Fibroblast of the conjunctiva (primary cell): ENCODE results near the gene COX6A1.
"Not testable (repeated sequence)": the region's sequence is repeated elsewhere in the genome, so short reads cannot be mapped to it uniquely, and the experiment has no call there.

Experiments
- DNase-seq: peaks from one replicate; pipeline ENCODE4 v3.0.0-alpha.2; 2010; ENCODE audit warnings: low read depth

COX6A1 gene

DNA sequence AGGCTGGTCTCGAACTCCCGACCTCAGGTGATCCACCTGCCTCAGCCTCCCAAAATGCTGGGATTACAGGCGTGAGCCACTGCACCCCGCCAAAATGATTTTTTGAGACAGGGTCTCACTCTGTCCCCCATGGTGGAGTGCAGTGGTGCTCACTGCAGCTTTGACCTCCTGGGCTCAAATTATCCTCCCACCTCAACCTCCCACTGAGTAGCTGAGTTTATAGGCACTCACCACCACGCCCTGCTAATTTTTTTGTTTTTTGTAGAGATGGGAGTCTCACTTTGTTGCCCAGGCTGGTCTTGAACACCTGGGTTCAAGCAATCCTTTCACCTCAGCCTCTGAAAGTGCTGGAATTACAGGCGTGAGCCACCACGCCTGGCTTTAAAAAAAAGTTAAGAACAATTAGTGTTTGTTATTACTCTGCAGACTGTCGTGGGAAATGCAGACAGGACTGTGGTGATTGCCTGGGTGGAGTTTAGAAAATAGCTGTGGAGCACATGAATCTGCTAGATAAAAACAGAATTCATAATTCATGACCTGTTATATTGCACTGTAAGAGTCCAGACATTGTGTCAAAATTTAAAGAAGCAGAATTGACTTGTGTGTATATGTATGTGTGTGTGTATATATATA, 9.2 kb upstream of the COX6A1 start:
- no peak for DNase-seq

DNA sequence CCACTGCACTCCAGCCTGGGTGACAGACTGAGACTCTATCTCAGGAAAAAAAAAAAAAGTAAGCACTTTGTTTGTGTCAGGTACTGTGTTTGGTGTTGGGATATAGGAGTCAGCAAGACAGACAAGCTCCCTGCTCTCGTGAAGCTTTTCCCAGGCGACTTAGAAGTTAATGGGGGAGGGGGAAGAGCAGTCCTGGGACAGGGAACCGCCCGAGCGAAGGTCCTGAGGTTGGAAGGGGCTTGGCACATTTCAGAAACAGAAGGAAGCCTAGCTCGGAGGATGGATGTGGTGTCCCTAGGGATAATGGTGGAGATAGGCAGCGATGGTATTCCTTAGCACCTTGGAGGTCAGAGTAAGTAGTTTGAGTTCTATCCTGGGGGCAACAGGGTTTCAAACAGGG, 8.5 kb upstream of the COX6A1 start:
- DNase-seq, result no peak

DNA sequence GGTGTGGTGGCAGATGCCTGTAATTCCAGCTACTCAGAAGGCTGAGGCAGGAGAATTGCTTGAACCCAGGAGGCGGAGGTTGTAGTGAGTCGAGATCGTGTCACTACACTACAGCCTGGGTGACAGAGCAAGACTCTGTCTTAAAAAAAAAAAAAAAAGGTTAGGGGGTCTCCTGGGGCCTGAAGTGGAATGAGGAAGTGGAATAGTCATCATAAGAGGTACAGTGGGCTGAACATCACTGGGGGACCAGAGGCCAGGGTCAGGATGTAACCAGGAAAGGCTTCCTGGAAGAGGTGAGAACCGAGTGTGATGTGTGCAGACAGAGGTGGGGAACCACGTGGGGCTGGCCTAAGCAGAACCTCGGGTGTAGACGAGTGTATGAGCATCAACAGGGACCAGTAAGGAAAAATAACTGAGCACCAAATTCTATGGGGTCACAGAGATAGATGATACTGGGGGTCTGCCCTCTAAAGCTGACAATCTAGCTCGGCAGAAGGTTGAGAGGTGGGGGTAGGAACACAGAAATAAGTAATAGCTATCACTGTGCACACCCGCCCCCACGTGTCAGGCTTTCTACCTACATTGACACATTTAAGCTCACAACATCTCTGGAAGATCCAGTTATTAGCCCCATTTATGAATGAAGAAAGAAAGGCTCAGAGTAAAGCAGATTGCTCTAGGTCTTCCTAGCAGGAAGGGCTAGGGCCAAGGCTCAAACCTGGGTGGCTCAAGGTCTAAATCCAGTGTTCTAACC, 5.0 kb upstream of the COX6A1 start:
- DNase-seq, result no peak

DNA sequence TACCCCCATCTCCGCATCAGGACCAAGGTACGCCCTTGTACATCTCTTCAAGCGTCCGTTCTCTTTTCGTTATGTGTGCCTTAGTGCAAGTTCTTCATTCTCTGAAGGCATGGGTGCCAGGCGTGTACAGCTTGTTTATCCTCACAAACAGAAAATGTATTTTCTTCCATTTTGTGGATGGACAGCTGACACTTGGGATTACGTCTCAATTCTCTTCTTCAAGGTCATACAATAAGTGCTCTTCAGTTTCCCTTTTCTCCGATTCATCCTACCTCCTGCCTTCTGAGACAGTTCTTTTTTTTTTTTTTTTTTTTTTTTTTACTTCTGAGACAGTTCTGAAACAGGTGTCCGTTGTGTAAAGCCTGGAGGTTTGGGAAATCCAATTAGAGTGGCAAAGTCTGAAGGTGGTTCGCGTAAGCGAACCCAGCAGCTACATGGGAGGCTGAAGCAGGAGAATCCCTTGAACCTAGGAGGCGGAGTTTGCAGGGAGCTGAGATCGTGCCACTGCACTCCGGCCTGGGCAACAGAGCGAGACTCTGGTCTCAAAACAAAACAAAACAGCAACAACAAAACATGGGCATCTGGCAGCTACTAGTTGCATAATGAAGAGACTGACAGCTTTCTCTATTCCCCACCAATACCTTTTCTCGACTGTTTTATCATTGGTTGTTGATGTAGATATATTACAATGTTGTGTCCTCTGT, 734 bp downstream of the COX6A1 start:
- no peak for DNase-seq

DNA sequence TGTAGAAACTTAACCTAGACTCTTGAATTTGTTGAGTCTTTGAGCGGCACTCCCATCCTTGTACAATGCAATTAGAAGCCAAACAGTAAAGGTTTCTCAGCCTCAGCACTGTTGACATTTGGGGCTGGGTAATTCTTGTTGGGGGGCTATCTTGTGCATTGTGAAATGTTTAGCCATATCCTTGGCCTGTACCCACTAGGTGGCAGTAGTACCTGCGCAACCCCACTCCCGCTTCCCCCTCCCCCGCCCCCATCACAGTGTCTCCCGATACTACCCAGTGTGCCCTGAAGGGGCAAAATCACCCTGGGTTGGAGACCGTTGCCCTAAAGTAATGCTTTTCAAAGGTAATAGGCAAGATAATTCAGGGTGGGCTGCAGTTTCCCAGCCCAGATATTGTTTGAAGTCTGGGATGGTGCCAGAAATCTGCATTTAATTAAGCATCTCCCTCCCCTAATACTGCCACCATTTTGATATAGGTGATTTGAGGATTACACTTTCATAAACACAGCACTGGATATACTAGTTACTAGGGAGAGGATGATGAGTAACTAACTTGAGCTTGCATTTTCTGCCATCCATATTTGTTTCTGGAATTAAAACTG, 1.8 kb downstream of the COX6A1 start:
- DNase-seq, result peak; percentile 22

DNA sequence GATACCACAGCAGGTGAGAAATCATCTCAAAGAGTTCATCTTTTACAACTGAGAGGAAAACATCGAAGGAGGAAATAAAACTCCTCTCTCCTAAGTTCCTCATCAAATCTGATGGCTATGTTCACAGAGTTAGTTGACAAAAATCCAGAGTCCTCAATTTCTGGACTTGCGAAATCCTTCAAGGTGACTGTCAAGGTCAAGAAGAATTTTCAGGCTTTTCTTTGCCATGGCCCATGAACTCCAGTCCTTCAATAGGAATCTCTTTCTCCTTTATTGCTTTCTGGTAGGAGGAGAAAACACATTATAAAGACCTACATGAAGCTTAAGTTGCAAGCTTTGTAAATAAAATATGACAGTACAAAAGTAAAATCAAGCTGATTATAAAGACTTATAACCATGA, 6.8 kb downstream of the COX6A1 start:
- no peak for DNase-seq

DNA sequence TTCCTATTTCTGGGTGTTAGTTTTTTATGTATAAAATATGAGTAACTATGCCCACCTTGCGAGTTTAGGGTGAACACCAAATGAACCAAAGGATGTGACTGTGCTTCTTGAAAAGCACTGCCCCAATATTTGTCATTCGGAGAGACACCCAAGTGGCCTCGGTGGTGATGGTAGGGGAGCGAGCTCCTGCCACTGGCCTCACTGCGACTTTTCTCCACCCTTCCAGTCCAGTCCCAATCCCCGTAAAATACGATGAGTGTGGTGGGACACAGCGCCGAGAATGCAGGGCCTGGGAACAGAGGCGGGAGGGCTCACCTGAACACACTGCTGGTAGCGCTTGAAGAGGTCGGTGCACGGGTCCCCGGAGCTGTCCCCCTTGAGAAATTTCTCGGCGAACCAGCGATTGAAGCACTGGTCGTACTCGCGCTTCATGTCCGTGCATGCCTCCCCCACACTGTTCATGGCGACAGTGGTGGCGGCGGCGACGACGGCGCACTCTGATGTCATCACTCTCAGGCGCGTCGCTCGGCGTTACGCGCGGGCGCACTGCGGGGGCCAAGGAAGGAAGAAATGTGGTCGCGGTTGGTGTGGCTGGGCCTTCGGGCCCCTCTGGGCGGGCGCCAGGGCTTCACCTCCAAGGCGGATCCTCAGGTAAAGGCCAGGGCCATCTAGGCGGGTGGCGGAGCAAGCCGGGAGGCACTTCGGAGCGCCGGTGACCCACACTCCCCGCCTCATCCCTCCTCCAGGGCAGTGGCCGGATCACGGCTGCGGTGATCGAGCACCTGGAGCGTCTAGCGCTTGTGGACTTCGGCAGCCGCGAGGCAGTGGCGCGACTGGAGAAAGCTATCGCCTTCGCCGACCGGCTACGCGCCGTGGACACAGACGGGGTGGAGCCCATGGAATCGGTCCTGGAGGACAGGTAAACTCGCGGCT, 8.3 kb downstream of the COX6A1 start, which contains the start of the genes GATC and TRIAP1:
Gene GATC, plus strand, starts transcription at position 534 of the 933 bp plus-strand sequence. Its CDS starts 37 bp downstream, at position 571.
Gene TRIAP1, minus strand, starts transcription at position 474 of the 933 bp plus-strand sequence. Its CDS starts 12 bp downstream, at position 462.
- DNase-seq, result no peak

DNA sequence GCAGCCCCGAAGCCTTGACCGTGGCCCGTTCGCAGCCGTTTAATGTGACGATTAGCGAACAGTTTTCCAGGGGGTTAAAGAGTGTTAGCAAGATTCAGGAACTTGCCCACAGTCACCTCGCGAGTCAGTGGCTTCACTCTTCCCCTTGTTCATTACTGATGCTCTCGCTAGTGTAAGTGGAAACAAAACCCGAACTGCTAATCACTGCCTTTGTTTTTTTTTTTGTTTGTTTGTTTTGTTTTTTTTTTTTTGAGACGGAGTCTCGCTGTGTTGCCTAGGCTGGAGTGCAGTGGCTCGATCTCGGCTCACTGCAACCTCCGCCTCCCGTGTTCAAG, 8.9 kb downstream of the COX6A1 start:
- not testable (repeated sequence) for DNase-seq

DNA sequence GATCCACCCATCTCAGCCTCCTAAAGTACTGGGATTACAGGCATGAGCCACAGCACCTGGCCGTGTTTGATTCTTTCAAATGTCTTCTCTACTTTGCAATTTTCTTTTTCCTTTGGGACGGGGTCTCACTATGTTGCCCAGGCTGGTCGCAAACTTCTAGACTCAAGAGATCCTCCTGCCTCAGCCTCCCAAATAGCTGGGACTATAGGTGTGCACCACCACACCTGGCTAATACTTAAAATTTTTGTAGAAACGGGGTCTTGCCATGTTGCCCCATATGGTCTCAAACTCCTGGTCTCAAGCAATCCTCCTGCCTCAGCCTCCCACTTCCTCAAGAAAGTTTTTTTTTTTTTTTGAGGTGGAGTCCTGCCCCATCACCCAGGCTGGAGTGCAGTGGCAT, 10.1 kb downstream of the COX6A1 start:
- no peak for DNase-seq

DNA sequence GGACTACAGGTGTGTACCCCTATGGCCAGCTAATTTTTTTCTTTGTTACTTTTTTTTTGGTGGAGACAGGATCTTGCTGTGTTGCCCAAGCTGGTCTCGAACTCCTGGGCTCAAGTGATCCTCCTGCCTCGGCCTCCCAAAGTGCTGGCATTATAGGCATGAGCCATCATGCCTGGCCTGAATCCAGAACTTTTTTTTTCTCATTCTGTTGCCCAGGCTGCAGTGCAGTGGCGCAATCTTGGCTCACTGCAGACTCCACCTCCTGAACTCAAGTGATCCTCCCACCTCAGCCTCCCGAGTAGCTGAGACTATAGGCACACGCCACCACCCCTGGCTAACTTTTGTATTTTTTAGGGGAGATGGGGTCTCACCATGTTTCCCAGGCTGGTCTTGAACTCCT, 14.6 kb downstream of the COX6A1 start:
- not testable (repeated sequence) for DNase-seq

DNA sequence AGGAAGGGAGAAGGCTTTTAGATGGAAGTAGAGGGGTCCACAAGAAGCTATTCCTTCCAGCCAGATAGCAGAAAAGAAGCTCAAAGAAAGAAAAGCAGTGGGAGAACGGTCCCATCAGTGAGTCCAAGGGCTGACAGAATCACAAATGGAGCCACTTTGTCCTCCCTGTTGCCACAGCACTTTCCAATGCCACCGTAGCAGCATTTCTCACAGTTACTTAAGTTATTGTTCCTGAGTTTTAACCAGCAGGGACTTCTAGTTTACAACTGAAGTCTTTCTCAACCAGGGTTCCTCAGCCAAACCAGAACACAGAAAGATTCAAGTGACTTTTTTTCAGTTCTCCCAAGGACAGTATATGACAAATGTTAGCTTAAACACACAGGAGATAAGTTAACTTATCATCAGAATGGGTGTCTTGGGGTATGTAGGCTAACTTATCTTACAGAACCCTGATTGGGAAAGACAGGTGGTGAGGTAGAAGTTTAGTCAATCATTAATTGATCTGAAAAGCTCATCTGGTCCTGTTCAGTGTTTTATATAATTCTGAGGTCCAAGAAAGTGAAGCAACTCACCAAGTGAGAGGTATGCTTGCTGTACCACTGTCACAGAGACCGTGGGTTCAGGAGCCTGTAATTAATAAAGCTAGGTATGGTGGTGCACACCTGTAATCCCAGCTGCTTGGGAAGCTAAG, 15.3 kb downstream of the COX6A1 start:
- no peak for DNase-seq

DNA sequence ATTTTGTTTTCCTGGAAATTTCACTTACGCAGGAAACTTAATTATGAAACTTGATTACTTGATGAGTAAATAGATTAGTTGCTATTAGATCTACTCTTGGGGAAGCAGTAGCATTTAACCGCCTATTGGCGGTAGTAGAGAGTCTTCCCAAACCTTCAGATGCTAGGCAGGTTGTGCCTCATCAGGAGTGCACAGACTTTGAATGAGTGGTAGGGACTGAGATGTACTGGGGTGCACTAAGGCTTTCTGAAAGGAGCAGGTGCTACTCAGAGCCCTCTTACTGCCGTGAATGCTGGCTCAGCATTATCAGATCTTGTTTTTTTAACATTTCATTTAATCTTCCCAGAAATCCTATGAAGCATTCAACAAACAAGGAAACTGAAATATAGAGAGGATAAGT, 16.1 kb downstream of the COX6A1 start:
- no peak for DNase-seq

DNA sequence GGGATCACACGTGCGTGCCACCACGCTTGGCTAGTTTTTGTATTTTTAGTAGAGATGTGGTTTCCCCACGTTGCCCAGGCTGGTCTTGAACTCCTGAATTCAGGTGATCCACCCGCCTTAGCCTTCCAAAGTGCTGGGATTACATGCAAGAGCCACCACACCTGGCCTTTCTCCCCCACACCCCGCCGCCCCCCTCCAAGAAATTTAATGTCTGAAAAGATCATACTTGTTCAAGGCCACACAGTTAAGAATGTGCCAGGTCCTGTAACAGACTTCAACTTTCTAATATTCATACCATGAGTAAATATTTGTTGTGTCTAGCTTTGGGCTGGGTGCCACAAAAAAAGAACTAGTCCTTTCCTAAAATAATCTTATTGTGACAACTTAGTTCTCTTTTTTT, 17.4 kb downstream of the COX6A1 start:
- no peak for DNase-seq

DNA sequence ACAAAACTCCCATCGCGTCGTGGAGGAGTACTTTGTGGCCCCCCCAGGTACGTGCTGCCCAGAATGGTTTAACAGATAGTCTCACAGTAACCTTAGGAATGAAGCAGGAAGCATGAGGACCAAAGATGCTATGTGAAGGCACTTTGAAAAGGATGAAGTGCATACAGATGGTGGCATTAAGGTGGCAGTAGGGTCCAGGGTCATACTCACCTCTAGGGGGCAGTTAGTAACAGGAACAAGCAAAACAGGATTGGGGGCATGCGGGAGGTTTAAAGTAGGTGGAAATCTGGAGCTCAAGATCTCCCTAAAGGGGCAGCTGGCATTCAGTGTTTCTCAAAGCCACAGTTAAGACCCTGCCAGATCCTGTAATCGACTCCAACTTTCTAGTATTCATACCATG, 19.2 kb downstream of the COX6A1 start:
- no peak for DNase-seq

DNA sequence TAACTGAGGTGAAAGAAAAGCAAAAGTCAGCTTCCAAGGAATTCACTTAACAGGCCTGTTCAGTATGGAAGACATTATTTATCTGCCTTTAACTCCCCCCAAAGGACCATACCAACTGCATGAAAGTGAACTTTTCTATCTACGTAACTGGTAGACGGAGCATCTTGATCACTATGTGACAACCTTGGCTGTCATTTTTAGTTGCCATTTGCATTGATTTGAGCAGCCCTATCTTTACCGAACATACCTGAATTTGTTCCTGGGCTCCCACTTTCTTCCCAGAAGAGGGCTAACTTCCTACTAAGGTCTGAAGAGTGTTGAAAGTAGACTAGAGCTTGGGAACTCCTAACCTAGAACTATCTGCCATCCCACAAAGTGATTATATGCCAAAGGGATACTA, 22.2 kb downstream of the COX6A1 start:
- DNase-seq, result no peak

DNA sequence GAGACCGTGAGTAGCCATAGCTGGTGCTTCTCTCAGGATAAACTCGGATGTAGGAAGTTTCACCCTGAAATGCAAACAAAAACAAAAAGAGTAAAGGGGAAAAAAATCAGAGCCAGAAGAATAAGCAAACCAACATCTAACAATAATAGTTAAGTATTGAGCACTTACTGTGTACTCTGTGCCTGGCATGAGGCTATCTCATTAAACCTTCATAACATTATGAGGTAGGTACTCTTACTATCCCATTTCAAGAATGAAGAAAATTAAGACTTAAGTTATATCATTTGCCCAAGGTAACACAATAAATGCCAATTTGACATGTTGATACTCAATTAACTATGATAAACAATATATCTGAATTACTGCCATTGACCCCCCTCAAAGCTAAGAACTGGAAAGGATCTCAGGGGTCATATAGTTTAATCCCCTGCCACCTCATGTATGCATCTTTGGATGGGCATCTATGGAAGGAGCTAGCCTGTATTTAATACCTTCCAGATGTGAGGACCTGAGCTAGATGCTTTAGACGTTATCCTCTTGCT, 24.3 kb downstream of the COX6A1 start:
- no peak for DNase-seq

DNA sequence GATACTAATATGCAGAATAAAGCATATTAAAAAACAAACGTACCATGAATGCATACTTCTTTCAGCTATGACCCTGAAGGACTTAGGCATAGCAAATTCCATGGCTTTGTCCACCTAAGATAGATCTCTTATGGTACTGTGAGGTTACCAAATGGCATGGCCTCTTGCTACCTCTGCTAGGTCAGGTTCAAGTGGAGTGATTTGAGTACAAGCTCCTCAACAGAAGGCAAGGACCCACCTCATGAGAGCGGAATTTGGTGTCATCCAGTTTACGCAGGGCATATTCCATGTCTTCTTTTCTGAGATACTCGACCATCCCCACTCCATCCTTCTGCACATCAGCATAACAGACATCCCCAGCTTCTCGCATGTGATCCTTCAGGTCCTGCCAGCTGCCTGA, 25.8 kb downstream of the COX6A1 start:
- DNase-seq, result no peak

DNA sequence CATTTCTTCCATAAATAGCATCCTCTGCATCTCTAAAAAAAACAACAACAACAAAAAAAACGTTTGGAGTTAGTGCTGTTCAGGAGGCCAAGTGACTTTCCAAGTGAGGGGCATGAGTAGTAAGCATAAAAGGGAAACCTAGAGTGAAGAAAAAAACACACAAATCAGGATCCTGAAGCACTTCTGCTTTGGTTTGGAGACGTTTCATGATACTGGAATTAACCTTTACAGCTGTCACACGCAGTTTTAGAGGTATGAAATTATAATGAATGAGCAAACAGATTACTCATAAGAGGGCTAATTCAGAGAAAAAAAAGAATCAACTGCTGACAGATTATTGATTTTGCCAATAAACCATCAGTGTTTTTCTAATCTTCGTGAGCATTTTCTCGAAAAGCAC, 27.8 kb downstream of the COX6A1 start:
- no peak for DNase-seq

DNA sequence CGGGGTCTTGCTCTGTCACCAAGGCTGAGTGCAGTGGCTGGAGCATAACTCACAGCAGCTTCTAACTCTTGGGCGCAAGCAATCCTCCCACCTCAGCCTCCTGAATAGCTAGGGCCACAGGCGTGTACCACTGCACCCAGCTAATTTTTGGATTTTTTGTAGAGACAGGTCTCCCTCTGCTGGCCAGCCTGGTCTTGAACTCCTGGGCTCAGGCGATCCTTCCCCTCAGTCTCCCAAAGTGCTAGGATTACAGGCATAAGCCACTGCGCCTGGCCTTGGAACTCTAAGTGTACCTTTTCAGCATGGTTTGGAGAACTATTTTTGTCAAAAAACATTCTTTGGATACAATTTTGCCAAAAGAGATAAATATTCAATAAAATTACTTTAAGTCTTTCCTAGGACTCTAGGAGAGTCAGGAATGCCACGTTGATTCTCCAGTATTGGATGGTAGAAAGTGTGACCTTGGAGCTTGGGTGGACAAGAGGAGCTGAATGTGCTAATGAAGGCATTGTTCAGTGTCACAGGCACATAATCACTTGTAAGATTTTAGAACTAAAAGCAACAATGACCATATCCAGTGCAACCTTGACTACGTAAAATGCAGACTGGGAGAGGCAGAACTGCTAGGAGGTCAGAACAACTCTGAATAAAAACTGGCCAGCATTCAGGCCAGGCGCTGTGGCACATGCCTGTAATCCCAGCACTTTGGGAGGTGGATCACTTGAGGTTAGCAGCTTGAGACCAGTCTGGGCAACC, 28.8 kb downstream of the COX6A1 start:
- no peak for DNase-seq

DNA sequence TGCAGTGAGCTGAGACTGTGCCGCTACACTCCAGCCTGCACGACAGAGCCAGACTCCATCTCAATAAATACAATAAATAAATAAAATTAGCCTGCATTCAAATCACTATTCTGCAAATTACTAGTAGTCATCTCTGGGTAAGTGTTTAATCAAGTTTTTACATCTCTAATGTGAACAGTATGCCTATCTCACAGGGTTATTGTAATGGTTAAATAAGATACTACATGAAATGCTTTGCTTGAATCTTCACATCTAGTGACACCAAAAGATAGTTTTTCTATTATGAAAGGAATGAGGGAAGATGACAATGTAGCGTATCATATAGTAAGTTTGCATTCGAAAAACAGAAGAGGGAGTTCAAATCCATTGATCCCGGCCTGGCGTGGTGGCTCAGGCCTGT, 29.5 kb downstream of the COX6A1 start:
- no peak for DNase-seq
